A673 (cell line): Measurements from ENCODE around the gene NLN. TPM values are rescaled to one million over a fixed set of nuclear protein-coding genes. Genes with fewer than 3 reads are reported as not detected.

Experiments
- BruUV-seq: library from RNA; stranded (reverse); fragments of 400-500 nt; replicated peaks from 2 replicates; lab custom pipeline; 2021; lab: Mats Ljungman, UMichigan
- CTCF ChIA-PET: fragments of 300-600 bp; sonication (Branson Sonifier 250); formaldehyde crosslinking; loops from one replicate; lab custom pipeline; 2022; ENCODE audit warnings: antibody characterized with exemption; lab: Charles Lee
- POLR2A ChIA-PET: fragments of 300-600 bp; sonication (Branson Sonifier 250); formaldehyde crosslinking; loops from one replicate; lab custom pipeline; 2022; ENCODE audit warnings: antibody characterized with exemption; ENCODE audit not compliant: low non-redundant PET; lab: Charles Lee
- DNase-seq: peaks from one replicate; pipeline ENCODE4 v3.0.0-alpha.2; 2015; ENCODE audit warnings: low spot score
- H3K27ac ChIP-seq: fragments of 200-600 bp; sonication (generic); 2 replicates; pipeline ENCODE4 v1.5.1; 2016; ENCODE audit warnings: mixed run types, low read depth, mild to moderate bottlenecking, mixed read lengths, antibody characterized with exemption, low read length; ENCODE audit not compliant: poor library complexity, severe bottlenecking
- H3K27me3 ChIP-seq: fragments of 200-600 bp; sonication (generic); replicated peaks from 2 replicates; pipeline ENCODE4 v1.6.1; 2017; ENCODE audit warnings: mixed run types, low read depth, mild to moderate bottlenecking, mixed read lengths, antibody characterized with exemption, low read length; ENCODE audit not compliant: insufficient read depth, poor library complexity
- H3K36me3 ChIP-seq: fragments of 200-600 bp; sonication (generic); 2 replicates; pipeline ENCODE4 v1.6.1; 2016; ENCODE audit warnings: mixed run types, mild to moderate bottlenecking, mixed read lengths, antibody characterized with exemption, low read length; ENCODE audit not compliant: insufficient read depth, poor library complexity, severe bottlenecking
- H3K4me1 ChIP-seq: fragments of 200-600 bp; sonication (generic); 2 replicates; pipeline ENCODE4 v1.6.1; 2017; ENCODE audit warnings: mixed run types, mild to moderate bottlenecking, mixed read lengths, antibody characterized with exemption, low read length; ENCODE audit not compliant: insufficient read depth, poor library complexity, severe bottlenecking
- H3K4me3 ChIP-seq: fragments of 200-600 bp; sonication (generic); 2 replicates; pipeline ENCODE4 v1.5.1; 2016; ENCODE audit warnings: low read depth, mixed run types, mild to moderate bottlenecking, mixed read lengths, low read length; ENCODE audit not compliant: poor library complexity, severe bottlenecking
- H3K9me3 ChIP-seq: fragments of 200-600 bp; sonication (generic); 2 replicates; pipeline ENCODE4 v1.6.1; 2016; ENCODE audit warnings: mixed run types, low read depth, mild to moderate bottlenecking, mixed read lengths, antibody characterized with exemption, low read length; ENCODE audit not compliant: poor library complexity, severe bottlenecking
- EZH2 ChIP-seq: fragments of 200-600 bp; sonication (generic); IDR thresholded peaks from 2 replicates; pipeline ENCODE4 v1.6.1; 2017; ENCODE audit warnings: borderline replicate concordance, low read depth, mild to moderate bottlenecking, mixed read lengths, antibody characterized with exemption, low read length; ENCODE audit not compliant: poor library complexity, severe bottlenecking
- intact Hi-C: fragments of 100-400 bp; cut with micrococcal nuclease; formaldehyde crosslinking; loops from one replicate; pipeline ENCODE4 v1.10.0; 2022; ENCODE audit not compliant: unreplicated experiment
- total RNA-seq: library from RNA; stranded (reverse); gene quantifications from 2 replicates; pipeline ENCODE4 v1.2.3, GENCODE V29; 2021
- TF ChIP-seq, protein P1 (sequence below): fragments of 300-800, 200-600 bp; sonication (generic); conservative IDR thresholded peaks from 2 replicates; pipeline ENCODE4 v1.5.1; 2017; ENCODE audit warnings: low read depth, mild to moderate bottlenecking, antibody characterized with exemption, low read length, moderate library complexity, mixed read lengths

Gene NLN
- total RNA-seq, 1 experiment from 2014 or later, result 99.9 TPM

DNA sequence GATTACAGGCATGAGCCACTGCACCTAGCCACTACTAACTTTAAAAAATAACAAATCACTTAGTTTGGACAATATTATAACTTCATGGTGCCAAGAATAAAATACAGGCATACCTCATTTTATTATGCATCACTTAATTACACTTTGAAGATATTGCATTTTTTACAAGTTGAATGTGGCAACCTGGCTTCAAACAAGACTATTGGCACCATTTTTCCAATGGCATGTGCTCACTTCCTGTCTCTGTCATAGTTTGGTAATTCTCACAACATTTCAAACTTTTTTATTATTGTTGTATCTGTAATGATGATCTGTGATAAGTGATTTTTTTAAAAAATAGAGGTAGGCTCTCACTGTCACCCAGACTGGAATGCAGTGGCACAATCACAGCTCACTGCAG, 154.5 kb downstream of the NLN start:
- Histone ChIP-seq H3K4me3 (no peak overlapping the region), H3K27me3 (no peaks in the 10 kb centered on the region), H3K4me1 (no peaks in the 10 kb centered on the region), H3K27ac (no peak overlapping the region), H3K9me3 (no peaks in the 10 kb centered on the region), H3K36me3 (no peaks in the 10 kb centered on the region)
- DNase-seq, result no peak
- TF ChIP-seq, protein P1, sequence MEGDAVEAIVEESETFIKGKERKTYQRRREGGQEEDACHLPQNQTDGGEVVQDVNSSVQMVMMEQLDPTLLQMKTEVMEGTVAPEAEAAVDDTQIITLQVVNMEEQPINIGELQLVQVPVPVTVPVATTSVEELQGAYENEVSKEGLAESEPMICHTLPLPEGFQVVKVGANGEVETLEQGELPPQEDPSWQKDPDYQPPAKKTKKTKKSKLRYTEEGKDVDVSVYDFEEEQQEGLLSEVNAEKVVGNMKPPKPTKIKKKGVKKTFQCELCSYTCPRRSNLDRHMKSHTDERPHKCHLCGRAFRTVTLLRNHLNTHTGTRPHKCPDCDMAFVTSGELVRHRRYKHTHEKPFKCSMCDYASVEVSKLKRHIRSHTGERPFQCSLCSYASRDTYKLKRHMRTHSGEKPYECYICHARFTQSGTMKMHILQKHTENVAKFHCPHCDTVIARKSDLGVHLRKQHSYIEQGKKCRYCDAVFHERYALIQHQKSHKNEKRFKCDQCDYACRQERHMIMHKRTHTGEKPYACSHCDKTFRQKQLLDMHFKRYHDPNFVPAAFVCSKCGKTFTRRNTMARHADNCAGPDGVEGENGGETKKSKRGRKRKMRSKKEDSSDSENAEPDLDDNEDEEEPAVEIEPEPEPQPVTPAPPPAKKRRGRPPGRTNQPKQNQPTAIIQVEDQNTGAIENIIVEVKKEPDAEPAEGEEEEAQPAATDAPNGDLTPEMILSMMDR, result no peak
- no peak for TF ChIP-seq EZH2
- CTCF ChIA-PET, result no interaction called here
- intact Hi-C loops, result no loop called here
- no TSS peak for BruUV-seq
- POLR2A ChIA-PET, result no interaction called here

GRCh38 chr5:65876970-65877369, 155.0 kb downstream of the NLN start:
- BruUV-seq, result no TSS peak
- intact Hi-C loops, result no loop called here
- no peaks in the 10 kb centered on the region for H3K9me3 ChIP-seq
- H3K4me1 ChIP-seq, result no peaks in the 10 kb centered on the region
- ChIA-PET CTCF (no interaction called here), POLR2A (no interaction called here)
- H3K4me3 ChIP-seq, result no peak overlapping the region
- no peak for DNase-seq
- H3K27ac ChIP-seq, result no peak overlapping the region
- H3K36me3 ChIP-seq, result no peaks in the 10 kb centered on the region
- H3K27me3 ChIP-seq, result no peaks in the 10 kb centered on the region
- TF ChIP-seq, protein P1, result no peak
- TF ChIP-seq EZH2, result no peak

Other genes starting within 250 kb of the NLN start
- 2.6 and 2.8 TPM in 2 replicates for gene ADAMTS6, start 240.3 kb upstream of the NLN start, total RNA-seq
- 57.4 and 58.6 TPM in 2 replicates for gene CENPK, start 159.0 kb upstream of the NLN start, total RNA-seq
- gene PPWD1, start 158.9 kb upstream of the NLN start, total RNA-seq, result 34.4 and 35.4 TPM in 2 replicates
- gene TRIM23, start 97.9 kb upstream of the NLN start, total RNA-seq, result 12.9 and 15.6 TPM in 2 replicates
- 3.7 and 4.5 TPM in 2 replicates for gene SHLD3, start 97.2 kb upstream of the NLN start, total RNA-seq
- 29.6 and 33.0 TPM in 2 replicates for gene TRAPPC13, start 97.2 kb upstream of the NLN start, total RNA-seq
- gene SGTB, start 96 bp upstream of the NLN start, total RNA-seq, result 19.1 and 19.8 TPM in 2 replicates
- gene ERBIN, start 204.4 kb downstream of the NLN start, total RNA-seq, result 47.5 and 51.4 TPM in 2 replicates